DOHH2 (cell line): ENCODE measurements around the gene LRTM1.

Experiments used
- H3F3A ChIP-seq: fragments of 200-600 bp; sonication (generic), shearing (Covaris generic); 2 replicates; pipeline ENCODE4 v1.6.0; 2016; ENCODE audit warnings: antibody characterized with exemption, mild to moderate bottlenecking; ENCODE audit not compliant: control insufficient read depth, insufficient read depth
- H3K27ac ChIP-seq: fragments of 200-600 bp; sonication (generic); 2 replicates; pipeline ENCODE4 v1.5.1; 2014; ENCODE audit warnings: low read depth, mild to moderate bottlenecking, low read length, moderate library complexity
- H3K27me3 ChIP-seq: fragments of 200-600 bp; sonication (generic); 2 replicates; pipeline ENCODE4 v1.6.1; 2014; ENCODE audit warnings: mild to moderate bottlenecking, low read length, mixed read lengths; ENCODE audit not compliant: control insufficient read depth
- H3K36me3 ChIP-seq: fragments of 200-600 bp; sonication (generic); 2 replicates; pipeline ENCODE4 v1.6.1; 2014; ENCODE audit warnings: mild to moderate bottlenecking, low read length, moderate library complexity, mixed read lengths; ENCODE audit not compliant: control insufficient read depth
- H3K4me1 ChIP-seq: fragments of 200-600 bp; sonication (generic); 2 replicates; pipeline ENCODE4 v1.6.1; 2014; ENCODE audit warnings: mild to moderate bottlenecking, low read length, mixed read lengths; ENCODE audit not compliant: control insufficient read depth
- H3K4me2 ChIP-seq: fragments of 200-600 bp; sonication (generic); 2 replicates; pipeline ENCODE4 v1.6.0; 2014; ENCODE audit warnings: mild to moderate bottlenecking, low read length, moderate library complexity
- H3K4me3 ChIP-seq: fragments of 200-600 bp; sonication (generic); 2 replicates; pipeline ENCODE4 v1.5.1; 2014; ENCODE audit warnings: mild to moderate bottlenecking, low read length, mixed read lengths
- H3K79me2 ChIP-seq: fragments of 200-600 bp; sonication (generic); 2 replicates; pipeline ENCODE4 v1.6.1; 2014; ENCODE audit warnings: mild to moderate bottlenecking, low read length, mixed read lengths; ENCODE audit not compliant: control insufficient read depth
- H3K9me2 ChIP-seq: fragments of 200-600 bp; sonication (generic); replicated peaks from 2 replicates; pipeline ENCODE4 v1.6.1; 2014; ENCODE audit warnings: mild to moderate bottlenecking, low read length, mixed read lengths; ENCODE audit not compliant: control insufficient read depth
- H3K9me3 ChIP-seq: fragments of 200-600 bp; sonication (generic); 2 replicates; pipeline ENCODE4 v1.6.1; 2014; ENCODE audit warnings: antibody characterized with exemption, low read length, mixed read lengths; ENCODE audit not compliant: control insufficient read depth, insufficient read depth
- H4K20me1 ChIP-seq: fragments of 200-600 bp; sonication (generic); 2 replicates; pipeline ENCODE4 v1.6.0; 2014; ENCODE audit warnings: low read depth, mild to moderate bottlenecking, antibody characterized with exemption, low read length, moderate library complexity; ENCODE audit not compliant: control insufficient read depth, insufficient read depth
- CTCF ChIP-seq: fragments of 200-600 bp; sonication (generic); IDR thresholded peaks from one replicate; pipeline ENCODE4 v1.5.1; 2014; ENCODE audit warnings: antibody characterized with exemption, mild to moderate bottlenecking, low read depth, low read length; ENCODE audit not compliant: poor library complexity, severe bottlenecking
- EZH2phosphoT487 ChIP-seq: fragments of 200-600 bp; sonication (generic); IDR thresholded peaks from 2 replicates; pipeline ENCODE4 v1.6.1; 2017; ENCODE audit warnings: borderline replicate concordance, mild to moderate bottlenecking, antibody characterized with exemption, low read length, moderate library complexity, mixed read lengths

The LRTM1 gene

GRCh38 chr3:54905261-54905888 is 22.5 kb downstream of the LRTM1 start:
- no peaks in the 10 kb centered on the region for H3K27me3 ChIP-seq
- H3K4me2 ChIP-seq = no peak overlapping the region
- no peaks in the 10 kb centered on the region for H3K79me2 ChIP-seq
- no peaks in the 10 kb centered on the region for H3K9me3 ChIP-seq
- no peaks in the 10 kb centered on the region for H3K9me2 ChIP-seq
- H3K36me3 ChIP-seq = no peaks in the 10 kb centered on the region
- no peaks in the 10 kb centered on the region for H3F3A ChIP-seq
- H4K20me1 ChIP-seq = no peaks in the 10 kb centered on the region
- no peaks in the 10 kb centered on the region for H3K4me1 ChIP-seq
- H3K27ac ChIP-seq = no peak overlapping the region
- H3K4me3 ChIP-seq = no peak overlapping the region
- TF ChIP-seq CTCF = no peak
- TF ChIP-seq EZH2phosphoT487 = no peak

DNA sequence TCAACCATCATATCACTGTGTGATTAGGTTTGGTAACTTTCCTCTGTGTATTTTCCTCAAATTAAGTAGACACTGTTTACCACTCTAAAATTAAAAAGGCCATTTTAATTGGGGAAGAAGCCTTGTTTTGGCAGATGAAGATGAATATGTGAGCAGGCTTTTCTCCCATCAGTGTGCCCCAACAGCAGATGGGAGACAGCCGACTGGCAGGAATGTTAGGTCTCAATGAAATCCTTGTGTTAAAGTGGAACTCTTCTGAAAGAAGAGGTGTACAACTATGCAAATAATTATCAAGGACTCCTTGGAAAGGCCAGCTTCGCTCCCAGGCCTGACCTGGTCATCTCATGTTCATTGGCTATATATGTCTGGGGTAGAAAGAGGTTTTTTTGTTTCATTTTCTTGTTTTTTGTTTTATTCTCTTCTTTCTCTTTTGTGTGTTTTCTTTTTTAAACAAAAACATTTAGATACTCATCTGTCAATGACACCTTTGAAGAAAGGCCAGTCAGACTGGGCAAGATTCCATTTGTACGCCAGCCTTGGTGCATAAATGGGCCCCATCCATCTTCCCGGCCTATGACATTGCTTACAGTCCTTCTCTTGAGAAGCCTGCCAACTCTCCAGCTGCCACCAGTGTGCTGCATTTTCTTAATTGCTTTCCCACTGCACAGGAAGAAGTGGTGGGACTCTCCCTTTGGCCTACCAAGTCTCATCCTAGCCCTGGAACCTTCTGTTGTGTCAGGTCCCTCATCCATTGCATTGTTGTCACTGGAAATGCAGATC is 25.8 kb downstream of the LRTM1 start:
- Histone ChIP-seq H3K9me3 (no peaks in the 10 kb centered on the region), H4K20me1 (no peaks in the 10 kb centered on the region), H3K4me1 (no peaks in the 10 kb centered on the region), H3K27me3 (no peaks in the 10 kb centered on the region), H3K9me2 (no peaks in the 10 kb centered on the region), H3K36me3 (no peaks in the 10 kb centered on the region), H3K79me2 (no peaks in the 10 kb centered on the region), H3K27ac (no peak overlapping the region), H3K4me3 (no peak overlapping the region), H3K4me2 (no peak overlapping the region), H3F3A (no peaks in the 10 kb centered on the region)
- TF ChIP-seq CTCF (no peak), EZH2phosphoT487 (no peak)

DNA sequence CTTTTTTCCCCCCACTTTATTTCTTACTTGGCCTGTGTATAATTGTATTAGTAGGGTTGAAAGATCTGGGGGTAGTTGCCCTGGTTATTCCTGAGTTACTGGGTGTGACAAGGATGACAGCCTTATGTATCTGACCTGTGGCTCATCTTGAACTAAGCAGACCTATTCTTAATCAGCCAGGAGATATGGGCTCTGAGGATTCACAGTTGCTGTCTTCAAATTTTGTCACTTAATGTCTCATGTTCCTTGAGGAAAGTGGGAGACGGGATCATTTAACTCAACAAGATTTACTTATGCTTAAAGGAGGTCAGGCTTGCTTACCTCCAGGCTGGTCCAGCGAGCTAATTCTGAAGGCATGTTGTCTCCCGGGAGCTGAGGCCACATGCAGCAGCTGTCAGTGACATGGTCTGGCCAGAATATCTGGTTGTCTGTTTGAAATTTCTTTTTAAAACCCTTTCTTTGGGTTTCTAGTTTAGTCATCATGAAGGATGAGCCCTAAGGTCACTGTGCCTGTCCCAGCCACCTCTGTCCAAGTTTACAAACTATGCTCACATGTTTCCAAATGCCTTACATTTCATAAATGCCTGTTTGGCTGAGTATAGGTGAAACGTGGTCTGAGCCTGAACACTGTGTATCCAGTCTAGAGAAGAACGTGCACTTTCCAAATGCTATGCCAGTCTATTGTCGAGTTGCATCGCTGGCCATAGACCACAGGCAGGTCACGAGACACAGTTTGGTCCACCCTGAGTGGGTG is 26.8 kb downstream of the LRTM1 start:
- Histone ChIP-seq H3K27me3 (no peaks in the 10 kb centered on the region), H3K36me3 (no peaks in the 10 kb centered on the region), H3K9me2 (no peaks in the 10 kb centered on the region), H4K20me1 (no peaks in the 10 kb centered on the region), H3K27ac (no peak overlapping the region), H3K4me3 (no peak overlapping the region), H3K4me1 (no peaks in the 10 kb centered on the region), H3F3A (no peaks in the 10 kb centered on the region), H3K9me3 (no peaks in the 10 kb centered on the region), H3K4me2 (no peak overlapping the region), H3K79me2 (no peaks in the 10 kb centered on the region)
- no peak for TF ChIP-seq CTCF
- no peak for TF ChIP-seq EZH2phosphoT487
